Pulmonary artery endothelial cell (primary cell): Measurements from ENCODE around the gene GALR2. TPM values are rescaled to one million over a fixed set of nuclear protein-coding genes. Genes with fewer than 3 reads are reported as not detected.
"Not testable (repeated sequence)": the region's sequence is repeated elsewhere in the genome, so short reads cannot be mapped to it uniquely, and the experiment has no call there.

ENCODE experiments used
- DNase-seq: peaks from one replicate; pipeline ENCODE4 v3.0.0-alpha.2; 2011; ENCODE audit warnings: low read depth, low spot score
- total RNA-seq: library from RNA; depleted of rRNA; stranded (reverse); fragments of >200 nt; gene quantifications from 2 replicates; pipeline ENCODE4 v1.2.3, GENCODE V29; 2014

GALR2 gene
- total RNA-seq, 1 donor from 2014 or later, result not detected

GRCh38 chr17:76050538-76051467, 23.8 kb upstream of the GALR2 start:
- no peak for DNase-seq

GRCh38 chr17:76051561-76051960, 23.0 kb upstream of the GALR2 start:
- no peak for DNase-seq

- peak; percentile 57 for DNase-seq
Observed at GRCh38 chr17:76053246-76054111, 21.1 kb upstream of the GALR2 start.

GRCh38 chr17:76054112-76054476, 20.5 kb upstream of the GALR2 start:
- DNase-seq, result no peak

GRCh38 chr17:76056882-76057281, 17.7 kb upstream of the GALR2 start:
- no peak for DNase-seq

- DNase-seq, result not testable (repeated sequence)
Observed at GRCh38 chr17:76058264-76058663, 16.3 kb upstream of the GALR2 start.

GRCh38 chr17:76063875-76064546, 10.6 kb upstream of the GALR2 start:
- DNase-seq, result no peak

- DNase-seq, result no peak
Observed at GRCh38 chr17:76065775-76066174, 8.8 kb upstream of the GALR2 start.

GRCh38 chr17:76071531-76072147, 2.9 kb upstream of the GALR2 start:
- DNase-seq, result no peak

- DNase-seq, result peak; percentile 80
Observed at GRCh38 chr17:76072148-76072858, 2.3 kb upstream of the GALR2 start, which contains the start of gene SRP68. Gene SRP68 (minus strand): TSS chr17:76072517. CDS start chr17:76072491, 26 bp downstream.

GRCh38 chr17:76075364-76076145, 974 bp downstream of the GALR2 start:
- DNase-seq, result no peak

GRCh38 chr17:76076146-76076764, 1.7 kb downstream of the GALR2 start:
- no peak for DNase-seq

- DNase-seq, result no peak
Observed at GRCh38 chr17:76076765-76077583, 2.4 kb downstream of the GALR2 start.

- no peak for DNase-seq
Observed at GRCh38 chr17:76077584-76078110, 3.1 kb downstream of the GALR2 start.

- DNase-seq, result not testable (repeated sequence)
Observed at GRCh38 chr17:76078370-76078769, 3.8 kb downstream of the GALR2 start.

GRCh38 chr17:76078860-76079534, 4.4 kb downstream of the GALR2 start, which contains the start of gene ZACN:
Gene ZACN (plus strand): TSS chr17:76079182. CDS start chr17:76079265, 83 bp downstream.
- DNase-seq, result no peak

- no peak for DNase-seq
Observed at GRCh38 chr17:76079535-76079955, 5.0 kb downstream of the GALR2 start.
